Measurements from ENCODE around the gene GCNT4.

GCNT4 gene

GRCh38 chr5:75010838-75011237 is 41.5 kb downstream of the GCNT4 start:
- DNase-seq, result no peak

- DNase-seq, result no peak
Measured at GRCh38 chr5:75009556-75010345, 42.6 kb downstream of the GCNT4 start.

GRCh38 chr5:75006865-75007822 is 45.2 kb downstream of the GCNT4 start:
- no peak for DNase-seq

- DNase-seq, result no peak
Measured at GRCh38 chr5:75005561-75005960, 46.8 kb downstream of the GCNT4 start.

Data from NCI-H1048 (cell line).